ENCODE measurements around the gene SCMH1.
"Not testable (repeated sequence)": the region's sequence is repeated elsewhere in the genome, so short reads cannot be mapped to it uniquely, and the experiment has no call there.

Gene SCMH1

GRCh38 chr1:41144285-41144684, 97.8 kb downstream of the SCMH1 start:
- DNase-seq: no peak

- no peak for DNase-seq
Observed at GRCh38 chr1:41138549-41138948, 103.6 kb downstream of the SCMH1 start.

GRCh38 chr1:41135196-41135947, 106.7 kb downstream of the SCMH1 start:
- DNase-seq: no peak

GRCh38 chr1:41134325-41134724, 107.8 kb downstream of the SCMH1 start:
- not testable (repeated sequence) for DNase-seq

- DNase-seq: peak; percentile 96
Observed at GRCh38 chr1:41122851-41123518, 119.1 kb downstream of the SCMH1 start.

- DNase-seq: no peak
Observed at GRCh38 chr1:41122148-41122547, 120.0 kb downstream of the SCMH1 start.

- DNase-seq: no peak
Observed at GRCh38 chr1:41118645-41119044, 123.5 kb downstream of the SCMH1 start.

- DNase-seq: not testable (repeated sequence)
Observed at GRCh38 chr1:41117241-41117640, 124.9 kb downstream of the SCMH1 start.

- no peak for DNase-seq
Observed at GRCh38 chr1:41110736-41111135, 131.4 kb downstream of the SCMH1 start.

GRCh38 chr1:41110286-41110685, 131.8 kb downstream of the SCMH1 start:
- DNase-seq: no peak

- peak; percentile 90 for DNase-seq
Observed at GRCh38 chr1:41109310-41110197, 132.6 kb downstream of the SCMH1 start.

GRCh38 chr1:41108696-41109275, 133.3 kb downstream of the SCMH1 start:
- peak; percentile 18 for DNase-seq

GRCh38 chr1:41103766-41104165, 138.3 kb downstream of the SCMH1 start:
- no peak for DNase-seq

- no peak for DNase-seq
Observed at GRCh38 chr1:41102653-41103052, 139.5 kb downstream of the SCMH1 start.

GRCh38 chr1:41101950-41102607, 140.0 kb downstream of the SCMH1 start:
- DNase-seq: peak; percentile 98

- DNase-seq: peak; percentile 20
Observed at GRCh38 chr1:41101076-41101475, 141.0 kb downstream of the SCMH1 start.

- DNase-seq: no peak
Observed at GRCh38 chr1:41100170-41100569, 141.9 kb downstream of the SCMH1 start.

GRCh38 chr1:41098730-41099460, 143.2 kb downstream of the SCMH1 start:
- DNase-seq: no peak

GRCh38 chr1:41097105-41097504, 145.0 kb downstream of the SCMH1 start:
- DNase-seq: no peak

GRCh38 chr1:41093826-41094225, 148.3 kb downstream of the SCMH1 start:
- DNase-seq: no peak

GRCh38 chr1:41086921-41087320, 155.2 kb downstream of the SCMH1 start:
- DNase-seq: no peak

GRCh38 chr1:41078616-41079015, 163.5 kb downstream of the SCMH1 start:
- no peak for DNase-seq
